AG09319 (cell line): ENCODE results near the gene SYTL4.
A peak's percentile ranks its signal among the peaks of the same experiment; 100 is the strongest.

Experiments used
- DNase-seq: peaks from one replicate; pipeline ENCODE4 v3.0.0-alpha.2; 2010; ENCODE audit warnings: low read depth; ENCODE audit errors: extremely low read depth
- CTCF ChIP-seq: IDR thresholded peaks from 2 replicates; pipeline ENCODE4 v1.5.1; 2011; ENCODE audit warnings: low read depth, mild to moderate bottlenecking, inconsistent platforms, low read length, moderate library complexity

The SYTL4 gene

GRCh38 chrX:100648458-100649417 lies 83.2 kb downstream of the SYTL4 start:
- no peak for TF ChIP-seq CTCF
- DNase-seq = no peak

- no peak for TF ChIP-seq CTCF
Observed at GRCh38 chrX:100647739-100648138, 84.2 kb downstream of the SYTL4 start.

GRCh38 chrX:100647095-100647494 lies 84.8 kb downstream of the SYTL4 start:
- TF ChIP-seq CTCF = no peak
- DNase-seq = no peak

More at GRCh38 chrX:100647739-100648138, 84.2 kb downstream of the SYTL4 start:
- DNase-seq = no peak

GRCh38 chrX:100645106-100645505 lies 86.8 kb downstream of the SYTL4 start:
- DNase-seq = no peak
- TF ChIP-seq CTCF = no peak

GRCh38 chrX:100643956-100644860 lies 87.7 kb downstream of the SYTL4 start, which contains the start of gene SRPX2:
TSS of gene SRPX2 (plus strand) at chrX:100644199. CDS start at chrX:100646323, 2,124 bp downstream.
- TF ChIP-seq CTCF = no peak
- peak; percentile 54 for DNase-seq

- no peak for TF ChIP-seq CTCF
- DNase-seq = no peak
Observed at GRCh38 chrX:100643212-100643611, 88.7 kb downstream of the SYTL4 start.
